Measurements from ENCODE around the gene TXNL4B. TPM values are rescaled to one million over a fixed set of nuclear protein-coding genes. Genes with fewer than 3 reads are reported as not detected.

Gene TXNL4B
- total RNA-seq, 1 donor from 2014 or later: 6.8 TPM

DNA sequence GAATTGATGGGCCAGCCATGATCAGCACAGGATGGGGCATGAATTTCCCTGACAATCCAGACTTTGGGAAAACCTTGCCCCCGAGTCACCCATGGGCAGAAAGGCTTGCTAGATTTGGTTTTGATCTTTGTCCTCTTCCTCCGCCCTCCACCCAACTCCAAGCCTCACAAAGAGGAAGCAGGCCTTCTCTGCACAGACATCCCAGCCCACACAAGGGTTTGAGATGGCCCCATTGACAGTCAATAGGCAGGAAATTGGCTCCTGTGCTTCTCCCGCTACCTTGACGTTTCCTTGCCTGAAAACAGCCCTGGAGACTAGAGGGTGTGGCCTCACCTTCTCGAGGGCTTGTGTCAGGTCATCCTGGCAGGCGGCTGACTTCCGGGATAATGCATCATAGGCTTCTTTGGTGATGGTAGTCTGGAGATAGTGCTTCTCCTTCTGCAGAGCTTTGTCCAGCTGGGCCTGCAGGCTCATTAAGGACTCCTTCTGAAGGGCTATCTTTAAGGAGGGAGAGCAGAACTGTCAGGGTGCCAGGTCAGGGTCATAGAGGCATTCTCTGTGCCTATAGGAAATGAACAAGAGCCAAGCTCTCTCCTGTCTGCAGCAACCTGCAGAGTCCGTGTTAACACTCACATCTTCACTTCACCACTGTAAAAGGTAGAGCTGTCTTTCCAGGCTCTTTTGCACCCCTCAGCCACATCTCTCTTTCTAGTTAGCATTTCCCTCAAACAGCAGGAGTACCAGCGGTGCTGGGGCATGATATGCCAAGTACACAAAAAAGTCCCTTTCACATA, 32.4 kb upstream of the TXNL4B start:
- no peak for DNase-seq (ENCODE audit: low read depth)
- Histone ChIP-seq H3K36me3 (ENCODE audit: control insufficient read depth, insufficient read depth, low read length) (no peaks in the 10 kb centered on the region), H3K4me3 (ENCODE audit: low read depth, low read length) (no peak overlapping the region), H3K27me3 (ENCODE audit: control insufficient read depth, insufficient read depth, low read length) (no peaks in the 10 kb centered on the region)
- FAIRE-seq: no peak
- no peak for TF ChIP-seq CTCF (IDR thresholded peaks at IDR 0.05; ENCODE audit: insufficient read depth, low read length, severe bottlenecking)

GRCh38 chr16:72124761-72125634, 31.6 kb upstream of the TXNL4B start:
- FAIRE-seq: no peak
- peak; percentile 83 for TF ChIP-seq CTCF (IDR thresholded peaks at IDR 0.05; ENCODE audit: insufficient read depth, low read length, severe bottlenecking)
- DNase-seq (ENCODE audit: low read depth): peak; percentile 51
- H3K36me3 ChIP-seq (ENCODE audit: control insufficient read depth, insufficient read depth, low read length): no peaks in the 10 kb centered on the region
- H3K27me3 ChIP-seq (ENCODE audit: control insufficient read depth, insufficient read depth, low read length): no peaks in the 10 kb centered on the region
- no peak overlapping the region for H3K4me3 ChIP-seq (ENCODE audit: low read depth, low read length)

GRCh38 chr16:72124148-72124547, 30.7 kb upstream of the TXNL4B start:
- H3K27me3 ChIP-seq (ENCODE audit: control insufficient read depth, insufficient read depth, low read length): no peaks in the 10 kb centered on the region
- no peak for TF ChIP-seq CTCF (IDR thresholded peaks at IDR 0.05; ENCODE audit: insufficient read depth, low read length, severe bottlenecking)
- no peaks in the 10 kb centered on the region for H3K36me3 ChIP-seq (ENCODE audit: control insufficient read depth, insufficient read depth, low read length)
- H3K4me3 ChIP-seq (ENCODE audit: low read depth, low read length): no peak overlapping the region
- FAIRE-seq (no peak), DNase-seq (ENCODE audit: low read depth) (no peak)

DNA sequence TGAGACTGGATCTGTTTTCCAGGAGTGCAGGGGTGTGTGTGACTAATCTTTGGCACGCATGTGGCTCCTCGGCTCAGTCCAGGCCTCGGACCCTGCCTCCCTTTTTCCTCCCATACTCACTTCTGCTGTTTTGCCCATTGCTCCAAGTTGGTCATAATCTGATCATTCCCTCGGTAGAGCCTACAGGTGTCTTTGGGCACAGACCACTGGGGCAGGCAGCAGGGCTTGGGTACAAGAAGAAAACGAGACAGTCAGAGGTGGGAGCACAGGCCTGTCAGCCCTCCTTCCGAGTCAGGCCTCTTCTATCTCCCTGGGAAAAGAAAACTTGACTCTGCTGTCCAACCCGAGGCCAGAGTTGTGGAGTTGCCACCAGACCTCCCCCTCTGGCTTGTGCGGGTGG, 30.0 kb upstream of the TXNL4B start:
- no peak for TF ChIP-seq CTCF (IDR thresholded peaks at IDR 0.05; ENCODE audit: insufficient read depth, low read length, severe bottlenecking)
- no peak for DNase-seq (ENCODE audit: low read depth)
- FAIRE-seq: no peak
- Histone ChIP-seq H3K36me3 (ENCODE audit: control insufficient read depth, insufficient read depth, low read length) (no peaks in the 10 kb centered on the region), H3K4me3 (ENCODE audit: low read depth, low read length) (no peak overlapping the region), H3K27me3 (ENCODE audit: control insufficient read depth, insufficient read depth, low read length) (no peaks in the 10 kb centered on the region)

- Histone ChIP-seq H3K36me3 (ENCODE audit: control insufficient read depth, insufficient read depth, low read length) (no peaks in the 10 kb centered on the region), H3K4me3 (ENCODE audit: low read depth, low read length) (no peak overlapping the region), H3K27me3 (ENCODE audit: control insufficient read depth, insufficient read depth, low read length) (no peaks in the 10 kb centered on the region)
- DNase-seq (ENCODE audit: low read depth): no peak
- no peak for TF ChIP-seq CTCF (IDR thresholded peaks at IDR 0.05; ENCODE audit: insufficient read depth, low read length, severe bottlenecking)
- no peak for FAIRE-seq
Measured at GRCh38 chr16:72122916-72123315, 29.5 kb upstream of the TXNL4B start.

Data from bronchial epithelial cell (primary cell).